Tibial nerve (tissue), 4 donors: Measurements from ENCODE around the gene NCAM1.

Experiments
- CTCF ChIP-seq, 5 experiments: fragments of 200-600 bp in 3 of 5; fragments of 450-650 bp in 2 of 5; sonication (generic) in 3 of 5; IDR thresholded peaks; one replicate each; pipeline ENCODE4 v1.5.1; 2016 to 2019; ENCODE audit warnings: antibody characterized with exemption in 5 of 5, mild to moderate bottlenecking in 3 of 5, moderate library complexity in 2 of 5
- EP300 ChIP-seq, 2 donors: sonication (generic); formaldehyde crosslinking; IDR thresholded peaks; one replicate each; pipeline ENCODE4 v1.6.1; 2017; ENCODE audit warnings: antibody characterized with exemption in 2 of 2, mild to moderate bottlenecking in 1 of 2
- POLR2A ChIP-seq, 2 donors: fragments of 450-650 bp; IDR thresholded peaks; one replicate each; pipeline ENCODE4 v1.6.1; 2017; ENCODE audit warnings: antibody characterized with exemption in 2 of 2, mild to moderate bottlenecking in 2 of 2, moderate library complexity in 2 of 2

GRCh38 chr11:113256431-113257202, 295.4 kb downstream of the NCAM1 start:
- no peak for TF ChIP-seq POLR2A (IDR thresholded peaks at IDR 0.05)
- no peak for TF ChIP-seq CTCF (IDR thresholded peaks at IDR 0.05)
- TF ChIP-seq EP300 (IDR thresholded peaks at IDR 0.05) = no peak
